Mucosa of rectum (tissue), 2 donors: ENCODE data around the gene TLL1.

Experiments used
- H3K27ac ChIP-seq, 2 donors: one replicate each; pipeline ENCODE4 v1.7.0; 2013; ENCODE audit warnings: inconsistent platforms in 2 of 2, low read depth in 2 of 2, low read length in 2 of 2
- H3K27me3 ChIP-seq, 2 donors: one replicate each; pipeline ENCODE4 v1.7.0; 2013; ENCODE audit warnings: low read length in 2 of 2; ENCODE audit not compliant: control insufficient read depth in 2 of 2, insufficient read depth in 2 of 2
- H3K36me3 ChIP-seq, 2 donors: one replicate each; pipeline ENCODE4 v1.7.0; 2013; ENCODE audit warnings: low read length in 2 of 2; ENCODE audit not compliant: control insufficient read depth in 2 of 2, insufficient read depth in 2 of 2
- H3K4me1 ChIP-seq, 2 donors: one replicate each; pipeline ENCODE4 v1.7.0; 2013; ENCODE audit warnings: low read length in 2 of 2, mild to moderate bottlenecking in 1 of 2; ENCODE audit not compliant: control insufficient read depth in 2 of 2, insufficient read depth in 2 of 2
- H3K4me3 ChIP-seq, 2 donors: one replicate each; pipeline ENCODE4 v1.7.0; 2013; ENCODE audit warnings: low read length in 2 of 2
- H3K9ac ChIP-seq, 2 donors: one replicate each; pipeline ENCODE4 v1.7.0; 2013; ENCODE audit warnings: low read length in 2 of 2, low read depth in 1 of 2, mild to moderate bottlenecking in 1 of 2
- H3K9me3 ChIP-seq, 2 donors: one replicate each; pipeline ENCODE4 v1.7.0; 2013; ENCODE audit warnings: low read length in 2 of 2; ENCODE audit not compliant: control insufficient read depth in 2 of 2
- donor health status: healthy.
- donor health status: Normal muscosa, but diverticular disease.

TLL1 gene

DNA sequence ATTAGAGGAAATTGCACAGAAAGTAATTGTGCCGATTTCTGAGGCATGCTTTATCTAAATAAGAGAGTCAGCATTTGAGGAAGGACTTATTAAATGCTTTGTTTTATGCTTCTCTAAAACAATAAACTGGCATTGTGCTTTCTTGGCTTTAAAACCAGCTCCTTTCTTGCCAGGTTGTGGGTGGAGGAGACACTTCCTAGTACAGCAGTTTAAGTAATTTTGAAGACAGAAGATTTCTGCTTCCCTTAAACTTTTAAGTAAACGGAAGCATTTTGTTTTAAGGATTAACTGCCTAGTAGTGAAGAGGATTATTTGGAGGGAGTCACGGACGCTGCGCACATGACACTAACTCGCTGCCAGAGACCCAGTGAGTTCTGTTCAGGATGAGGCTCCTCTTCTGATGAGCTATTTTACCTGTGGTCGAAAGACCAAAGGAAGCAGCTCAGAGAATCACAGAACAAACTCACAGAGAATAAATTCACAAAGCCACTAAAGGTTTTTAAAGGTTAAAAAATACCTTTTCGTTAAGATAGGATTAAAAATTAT, 169.5 kb downstream of the TLL1 start:
- Histone ChIP-seq H3K27ac (no peak overlapping the region), H3K4me3 (peak overlapping the region in 1 of 2 donors; percentile 20), H3K9me3 (no peaks in the 10 kb centered on the region), H3K4me1 (no peaks in the 10 kb centered on the region), H3K9ac (no peak overlapping the region), H3K36me3 (no peaks in the 10 kb centered on the region), H3K27me3 (no peaks in the 10 kb centered on the region)

DNA sequence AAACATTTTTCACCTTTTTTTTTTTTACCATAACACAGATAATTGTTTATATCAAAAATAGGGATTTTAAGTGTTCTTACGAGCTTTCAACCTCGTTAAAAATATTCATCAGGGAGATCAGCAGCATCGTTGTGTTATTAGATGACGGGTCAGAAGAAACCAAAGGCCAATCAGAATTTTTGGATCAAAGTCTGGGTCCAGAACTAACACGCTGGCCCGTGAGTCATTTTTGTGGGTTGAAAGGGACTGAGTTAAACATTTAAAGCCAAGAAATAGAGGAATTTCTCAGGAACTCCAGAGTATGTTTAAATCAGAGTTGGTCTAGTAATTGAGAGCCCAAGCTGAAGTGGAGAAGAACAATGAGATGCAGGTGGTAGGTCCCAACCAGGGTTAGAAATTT, 170.8 kb downstream of the TLL1 start:
- Histone ChIP-seq H3K27ac (no peak overlapping the region), H3K27me3 (no peaks in the 10 kb centered on the region), H3K9ac (no peak overlapping the region)

DNA sequence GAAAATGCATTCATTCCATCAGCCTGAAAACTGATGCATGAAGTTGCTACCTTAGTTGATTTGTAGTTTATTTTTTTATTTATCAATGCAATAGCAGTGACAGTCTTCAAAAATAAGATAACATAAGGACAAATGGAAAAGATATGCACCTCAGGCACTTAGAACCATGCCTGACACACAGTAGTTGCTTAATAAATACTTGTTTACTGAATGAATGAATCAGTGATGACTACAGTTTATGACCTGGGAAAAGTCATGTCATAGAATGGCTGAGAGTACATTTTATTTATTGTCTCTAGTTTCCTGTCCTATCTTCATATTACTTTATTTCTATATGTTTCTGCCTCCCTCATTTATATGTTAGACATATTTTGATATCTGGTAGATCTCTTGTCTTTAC, 171.8 kb downstream of the TLL1 start:
- H3K9me3 ChIP-seq: no peaks in the 10 kb centered on the region
- H3K27ac ChIP-seq: no peak overlapping the region
- H3K4me1 ChIP-seq: no peaks in the 10 kb centered on the region
- H3K4me3 ChIP-seq: no peak overlapping the region
- no peak overlapping the region for H3K9ac ChIP-seq
- H3K36me3 ChIP-seq: no peaks in the 10 kb centered on the region
- H3K27me3 ChIP-seq: no peaks in the 10 kb centered on the region

More for the DNA sequence above, 170.8 kb downstream of the TLL1 start:
- Histone ChIP-seq H3K4me3 (no peak overlapping the region), H3K36me3 (no peaks in the 10 kb centered on the region), H3K4me1 (no peaks in the 10 kb centered on the region), H3K9me3 (no peaks in the 10 kb centered on the region)

DNA sequence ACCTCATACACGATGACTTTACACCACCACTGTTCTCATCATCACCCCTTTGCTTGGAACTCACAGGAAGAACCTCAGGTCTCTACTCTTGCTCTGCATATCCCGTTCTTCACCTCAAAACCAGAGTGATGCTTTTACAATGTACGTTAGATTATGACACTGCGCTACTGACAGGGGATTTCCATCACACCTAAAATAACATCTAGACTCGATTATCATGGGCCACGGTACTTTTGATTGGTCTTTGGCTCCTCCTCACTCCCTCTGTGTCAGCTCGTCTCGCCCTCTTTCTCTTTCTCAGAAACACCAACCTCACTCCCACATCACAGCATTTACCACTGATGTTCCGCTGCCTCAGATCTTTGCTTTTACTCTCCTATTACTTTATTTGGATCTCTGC, 172.4 kb downstream of the TLL1 start:
- H3K4me3 ChIP-seq: no peak overlapping the region
- no peaks in the 10 kb centered on the region for H3K9me3 ChIP-seq
- H3K27me3 ChIP-seq: no peaks in the 10 kb centered on the region
- H3K4me1 ChIP-seq: no peaks in the 10 kb centered on the region
- H3K9ac ChIP-seq: no peak overlapping the region
- no peaks in the 10 kb centered on the region for H3K36me3 ChIP-seq
- no peak overlapping the region for H3K27ac ChIP-seq

DNA sequence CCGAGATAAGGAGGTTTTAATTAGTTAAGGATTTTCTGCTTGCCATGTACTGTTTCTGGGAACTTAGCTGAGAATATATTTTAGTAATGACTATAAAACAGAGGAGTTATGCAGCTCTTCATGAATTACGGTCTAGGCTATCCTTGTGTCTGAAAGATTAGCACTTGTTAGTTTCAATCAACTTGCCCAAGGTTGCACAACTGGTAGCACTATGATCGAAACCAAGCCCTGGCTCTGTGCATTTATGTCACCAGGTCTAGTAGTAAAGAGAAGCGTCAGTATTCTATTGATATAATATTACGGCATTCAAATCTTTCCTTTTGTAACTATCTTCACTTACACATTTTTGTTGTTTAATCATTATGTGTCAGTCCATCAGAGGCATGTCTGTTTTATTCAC, 176.0 kb downstream of the TLL1 start:
- Histone ChIP-seq H3K27ac (no peak overlapping the region), H3K36me3 (no peaks in the 10 kb centered on the region), H3K4me1 (no peaks in the 10 kb centered on the region), H3K9me3 (no peaks in the 10 kb centered on the region), H3K4me3 (no peak overlapping the region), H3K27me3 (no peaks in the 10 kb centered on the region), H3K9ac (no peak overlapping the region)

DNA sequence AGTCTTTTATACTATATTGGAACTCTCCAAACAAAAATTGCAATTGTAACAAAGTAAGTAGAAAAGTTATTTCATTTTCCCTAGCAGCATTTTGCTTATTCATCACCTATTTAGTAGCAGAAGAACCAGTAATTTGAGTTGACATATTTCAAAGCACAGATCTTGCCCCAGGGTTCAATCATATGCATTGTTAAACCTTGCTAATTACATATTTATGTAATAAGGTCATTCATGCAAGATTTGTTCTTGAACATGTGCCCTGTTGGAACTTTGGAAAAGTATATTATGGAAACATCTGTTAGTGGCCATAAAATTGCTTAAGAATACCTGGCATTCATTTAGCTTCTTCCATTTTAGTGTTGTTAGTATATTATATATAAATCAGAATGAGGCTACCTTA, 191.7 kb downstream of the TLL1 start:
- Histone ChIP-seq H3K36me3 (no peaks in the 10 kb centered on the region), H3K4me1 (no peaks in the 10 kb centered on the region), H3K9me3 (no peaks in the 10 kb centered on the region), H3K9ac (no peak overlapping the region), H3K27ac (no peak overlapping the region), H3K27me3 (no peaks in the 10 kb centered on the region), H3K4me3 (no peak overlapping the region)

DNA sequence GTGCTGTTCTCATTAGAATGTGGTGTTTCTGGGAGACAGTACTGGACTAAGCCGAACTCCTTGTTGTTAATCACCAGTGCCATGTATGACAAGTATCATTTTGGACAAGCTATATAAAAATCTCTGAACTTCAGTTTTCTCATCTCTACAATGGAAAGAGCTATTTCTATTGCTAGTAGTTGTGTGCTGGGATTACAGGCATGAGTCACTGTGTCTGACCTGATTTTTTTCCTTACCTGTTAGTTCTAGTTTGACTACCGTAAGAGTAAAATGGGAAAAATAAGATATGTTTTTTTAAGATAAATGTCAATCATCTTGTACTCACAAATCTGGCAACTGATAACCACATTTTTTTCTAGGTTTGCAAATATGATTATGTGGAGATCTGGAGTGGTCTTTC, 192.3 kb downstream of the TLL1 start:
- Histone ChIP-seq H3K4me3 (no peak overlapping the region), H3K36me3 (no peaks in the 10 kb centered on the region), H3K4me1 (no peaks in the 10 kb centered on the region), H3K9ac (no peak overlapping the region), H3K27ac (no peak overlapping the region), H3K9me3 (no peaks in the 10 kb centered on the region), H3K27me3 (no peaks in the 10 kb centered on the region)

DNA sequence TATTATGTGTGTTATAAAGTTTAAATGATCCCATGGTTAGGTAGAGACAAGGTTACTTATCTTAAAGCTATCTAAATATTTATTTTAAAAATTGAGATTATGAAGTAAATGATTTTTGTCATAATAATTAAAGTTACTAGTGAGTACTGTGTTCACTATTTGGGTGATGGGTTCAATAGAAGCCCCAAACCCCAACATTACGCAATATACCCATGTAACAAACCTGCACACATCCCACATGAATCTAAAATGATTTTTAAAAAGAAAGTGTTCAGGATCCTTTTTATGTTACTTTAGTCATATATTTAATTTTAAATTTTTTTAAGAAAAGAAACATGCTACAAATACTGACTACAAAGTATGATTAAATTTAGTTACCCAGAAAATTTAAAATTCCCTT, 193.9 kb downstream of the TLL1 start:
- H3K27me3 ChIP-seq: no peaks in the 10 kb centered on the region
- H3K27ac ChIP-seq: no peak overlapping the region
- H3K9ac ChIP-seq: no peak overlapping the region
- H3K4me3 ChIP-seq: no peak overlapping the region
- no peaks in the 10 kb centered on the region for H3K9me3 ChIP-seq
- H3K4me1 ChIP-seq: no peaks in the 10 kb centered on the region
- H3K36me3 ChIP-seq: no peaks in the 10 kb centered on the region

DNA sequence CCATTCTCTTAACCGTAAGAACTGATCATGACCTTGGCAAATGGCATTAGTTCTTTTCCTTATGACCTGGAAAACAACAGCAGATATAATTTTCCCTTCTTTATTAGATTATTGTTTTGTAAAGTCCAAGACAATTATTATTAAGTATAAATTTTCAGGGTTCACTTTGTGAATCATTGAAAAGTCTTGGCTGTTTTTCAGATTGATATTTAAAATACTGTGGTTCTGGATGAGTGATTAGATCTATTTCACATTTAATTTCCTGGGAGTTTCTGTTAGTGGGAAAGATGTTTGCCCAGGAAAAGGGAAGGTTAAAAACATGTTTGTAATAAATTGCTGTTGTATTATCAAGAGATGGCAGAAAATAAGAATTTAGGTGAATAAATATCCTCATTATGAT, 194.9 kb downstream of the TLL1 start:
- Histone ChIP-seq H3K4me3 (no peak overlapping the region), H3K27ac (no peak overlapping the region), H3K9ac (no peak overlapping the region), H3K27me3 (no peaks in the 10 kb centered on the region), H3K9me3 (no peaks in the 10 kb centered on the region), H3K4me1 (no peaks in the 10 kb centered on the region), H3K36me3 (no peaks in the 10 kb centered on the region)

DNA sequence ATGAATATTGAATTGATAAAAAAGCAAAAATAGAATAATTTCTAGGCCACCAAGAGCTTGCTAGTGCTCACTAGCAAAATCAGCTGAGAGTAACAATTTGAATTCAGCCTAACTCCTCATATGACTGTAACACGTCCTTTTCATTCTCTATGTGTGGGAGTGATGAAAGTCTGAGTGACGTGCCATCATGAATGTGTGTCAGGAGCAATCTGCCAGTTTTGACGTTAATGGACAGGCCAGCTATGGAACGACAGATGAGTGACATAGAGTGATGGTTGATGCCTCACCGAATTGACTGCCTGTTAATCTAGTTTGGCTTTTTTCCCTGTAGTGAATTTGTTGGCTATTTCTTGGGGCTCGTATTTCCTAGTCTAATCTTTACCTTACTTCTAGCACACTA, 200.7 kb downstream of the TLL1 start:
- H3K27me3 ChIP-seq: no peaks in the 10 kb centered on the region
- no peaks in the 10 kb centered on the region for H3K4me1 ChIP-seq
- no peak overlapping the region for H3K4me3 ChIP-seq
- H3K36me3 ChIP-seq: no peaks in the 10 kb centered on the region
- H3K9ac ChIP-seq: no peak overlapping the region
- no peaks in the 10 kb centered on the region for H3K9me3 ChIP-seq
- no peak overlapping the region for H3K27ac ChIP-seq

DNA sequence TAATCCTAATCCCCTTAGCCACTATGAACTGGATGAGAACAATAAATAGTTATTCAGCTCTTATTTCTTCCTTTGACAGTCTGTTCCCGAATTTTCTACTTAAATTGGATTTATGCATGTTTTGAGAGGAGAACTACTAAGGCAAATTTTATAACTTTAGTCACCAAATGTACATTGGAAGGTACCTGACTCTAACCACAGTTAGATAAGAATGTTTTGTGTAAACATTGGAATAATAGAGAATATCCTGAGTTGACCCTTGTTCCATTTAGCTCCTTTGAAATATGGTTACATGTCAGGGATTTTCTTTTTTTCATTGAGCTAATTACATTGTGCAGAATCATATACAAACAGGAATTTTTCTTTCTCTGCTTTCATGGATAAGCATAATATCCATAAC, 202.6 kb downstream of the TLL1 start:
- Histone ChIP-seq H3K4me1 (no peaks in the 10 kb centered on the region), H3K9ac (no peak overlapping the region), H3K27me3 (no peaks in the 10 kb centered on the region), H3K36me3 (no peaks in the 10 kb centered on the region), H3K4me3 (no peak overlapping the region), H3K9me3 (no peaks in the 10 kb centered on the region), H3K27ac (no peak overlapping the region)
